GM21825 (cell line): Measurements from ENCODE around the gene BAIAP2.
"Not testable (repeated sequence)": the region's sequence is repeated elsewhere in the genome, so short reads cannot be mapped to it uniquely, and the experiment has no call there.

Experiments
- ATAC-seq: cut with Tn5 transposase; IDR thresholded peaks from one replicate; pipeline ENCODE4 v1.9.1; 2021; ENCODE audit warnings: mild to moderate bottlenecking, moderate library complexity; ENCODE audit not compliant: unreplicated experiment

BAIAP2 gene

GRCh38 chr17:81066072-81066471 lies 31.1 kb downstream of the BAIAP2 start:
- no peak for ATAC-seq

DNA sequence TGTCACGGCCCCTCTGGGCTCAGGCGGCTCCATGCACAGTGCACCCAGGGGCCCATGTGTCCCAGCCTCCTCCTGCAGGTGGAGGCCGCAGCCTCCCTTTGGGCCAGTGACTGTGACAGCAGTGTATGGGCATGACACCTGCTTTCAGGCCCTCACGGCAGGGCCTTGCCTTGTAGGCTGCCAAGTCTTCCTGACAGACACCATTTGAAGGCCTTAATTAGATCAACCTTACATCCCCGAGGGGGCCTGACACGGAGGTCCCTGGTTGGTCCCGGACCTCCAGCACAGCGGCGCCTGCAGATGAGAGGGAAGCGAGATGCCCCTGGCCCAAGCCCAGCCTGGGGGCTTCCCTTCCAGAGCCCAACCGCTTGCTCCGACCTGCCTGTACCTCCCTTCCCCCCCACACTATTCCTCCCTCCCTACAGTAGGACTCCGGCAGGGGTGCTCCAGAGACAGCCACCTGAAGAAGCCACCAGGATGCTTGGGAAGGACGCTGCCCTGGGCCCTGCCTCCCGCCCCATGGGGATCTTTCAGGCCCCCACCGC lies 31.9 kb downstream of the BAIAP2 start:
- ATAC-seq: no peak

DNA sequence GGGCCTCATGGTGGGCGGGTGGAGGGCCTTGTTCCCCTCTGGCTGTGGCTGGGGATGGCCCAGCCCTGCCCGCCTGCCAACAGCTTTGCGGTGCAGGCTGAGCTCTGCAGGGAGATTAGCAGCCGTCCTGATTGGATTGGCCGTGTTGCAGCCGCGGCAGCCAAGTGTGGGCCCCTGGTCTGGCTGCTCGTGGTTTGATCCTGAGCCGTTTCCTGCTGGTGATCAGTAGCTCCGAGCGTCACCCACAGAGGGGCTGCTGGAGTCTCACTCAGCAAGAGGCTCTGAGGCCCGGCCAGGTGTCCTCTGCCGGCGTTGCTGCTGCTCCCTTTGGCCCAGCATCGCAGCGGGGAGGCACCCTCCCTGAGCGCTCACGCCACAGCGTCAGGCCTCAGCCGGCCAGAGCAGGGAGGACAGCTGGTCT lies 32.5 kb downstream of the BAIAP2 start:
- no peak for ATAC-seq

GRCh38 chr17:81068411-81069134 lies 33.6 kb downstream of the BAIAP2 start:
- no peak for ATAC-seq

- no peak for ATAC-seq
Observed at GRCh38 chr17:81069135-81069645, 34.2 kb downstream of the BAIAP2 start.

DNA sequence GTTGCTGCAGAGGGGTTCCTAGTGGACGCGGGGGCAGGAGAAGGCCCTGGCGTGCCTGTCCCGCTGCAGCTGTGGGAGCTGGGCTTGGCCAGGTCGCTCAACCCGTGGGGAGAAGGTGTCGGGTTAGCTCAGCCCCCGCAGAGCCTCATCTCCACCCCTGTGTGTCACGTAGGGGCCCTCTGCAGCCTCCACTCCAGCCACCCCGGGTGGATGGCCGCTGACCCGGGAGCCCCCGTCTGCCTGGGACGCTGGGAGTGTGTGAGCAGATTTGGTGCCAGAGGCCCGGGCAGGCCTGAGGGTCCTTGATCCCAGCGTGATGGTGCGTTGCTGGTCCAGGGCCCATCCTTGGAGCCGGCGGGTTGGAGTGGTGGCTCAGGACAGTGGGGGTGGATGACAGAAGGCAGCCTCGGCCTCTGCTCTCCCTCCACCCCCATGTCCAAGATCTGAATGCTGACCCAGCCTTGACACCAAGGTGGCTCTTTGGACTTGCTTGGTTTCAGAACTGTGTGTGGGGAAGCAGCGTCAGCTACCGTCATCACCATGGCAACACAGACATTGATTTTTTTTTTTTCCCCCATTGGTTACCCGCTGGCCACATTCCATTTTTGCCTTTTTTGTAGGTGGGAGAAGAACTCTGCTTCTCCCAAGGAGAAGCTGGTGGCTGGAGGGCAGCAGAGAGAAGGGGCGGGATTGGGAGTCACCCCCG lies 35.7 kb downstream of the BAIAP2 start:
- no peak for ATAC-seq

- no peak for ATAC-seq
Observed at GRCh38 chr17:81071761-81072741, 37.1 kb downstream of the BAIAP2 start.

DNA sequence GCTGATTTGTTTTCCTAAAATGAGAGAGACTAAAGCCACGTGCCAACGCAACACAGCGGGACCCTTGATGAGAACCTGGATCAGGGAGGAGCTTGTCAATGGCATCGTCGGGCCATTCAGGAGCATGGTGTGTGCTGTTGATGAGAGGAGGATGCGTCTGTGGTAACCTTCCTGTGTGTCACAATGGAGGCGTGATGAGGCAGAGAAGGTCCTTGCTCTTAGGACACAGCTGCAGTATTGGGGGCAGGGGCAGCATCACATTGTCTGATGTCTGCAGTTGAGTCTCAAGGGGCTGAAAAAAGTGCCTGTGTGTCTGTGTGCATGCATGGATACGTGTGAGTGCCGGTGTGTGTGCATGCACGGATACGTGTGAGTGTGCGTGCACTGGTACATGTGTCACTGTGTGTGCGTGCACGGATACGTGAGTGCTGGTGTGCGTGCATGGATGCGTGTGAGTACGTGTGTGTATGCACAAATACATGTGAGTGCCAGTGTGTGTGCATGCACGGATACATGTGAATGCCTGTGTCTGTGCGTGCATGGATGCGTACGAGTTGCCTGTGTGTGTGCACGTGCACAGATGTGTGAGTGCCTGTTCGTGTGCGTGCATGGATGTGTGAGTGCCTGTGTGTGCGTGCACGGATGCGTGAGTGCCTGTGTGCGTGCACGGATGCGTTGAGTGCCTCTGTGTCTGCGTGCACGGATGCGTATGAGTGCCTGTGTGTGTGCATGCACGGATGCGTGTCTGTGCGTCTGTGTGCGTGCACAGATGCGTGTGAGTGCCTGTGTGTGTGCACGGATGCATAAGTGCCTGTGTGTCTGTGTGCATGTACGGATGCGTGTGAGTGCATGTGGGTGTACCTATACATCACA lies 39.3 kb downstream of the BAIAP2 start:
- no peak for ATAC-seq

- ATAC-seq: no peak
Observed at GRCh38 chr17:81074875-81075274, 39.9 kb downstream of the BAIAP2 start.

- no peak for ATAC-seq
Observed at GRCh38 chr17:81075307-81075706, 40.4 kb downstream of the BAIAP2 start.

DNA sequence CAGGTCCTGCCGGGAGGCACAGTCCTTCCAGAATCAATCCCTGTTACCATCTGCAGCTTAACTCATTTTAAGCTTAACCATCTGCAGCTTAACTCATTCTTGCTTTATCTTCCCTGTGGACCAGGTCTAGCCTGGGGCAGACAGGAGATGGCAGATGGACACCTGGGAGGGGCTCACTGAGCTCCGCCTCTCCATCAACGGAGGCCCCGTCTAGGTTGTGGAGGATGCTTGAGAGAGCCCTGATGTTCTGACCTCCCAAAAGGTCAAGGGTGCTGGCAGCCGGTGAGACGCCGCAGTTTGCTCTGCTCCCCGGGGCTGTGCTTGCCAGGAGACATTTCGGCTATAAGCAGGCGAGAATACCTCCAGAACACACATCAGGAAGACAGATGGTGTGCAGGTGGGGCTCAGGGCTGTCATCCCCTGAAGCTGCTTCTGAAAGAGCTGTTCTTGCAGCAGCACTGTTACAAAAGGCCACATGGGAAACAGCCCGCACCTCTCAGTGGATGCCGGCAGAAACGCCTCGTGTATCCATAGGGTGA lies 41.3 kb downstream of the BAIAP2 start:
- ATAC-seq: no peak

- ATAC-seq: not testable (repeated sequence)
Observed at GRCh38 chr17:81078026-81078913, 43.3 kb downstream of the BAIAP2 start.

DNA sequence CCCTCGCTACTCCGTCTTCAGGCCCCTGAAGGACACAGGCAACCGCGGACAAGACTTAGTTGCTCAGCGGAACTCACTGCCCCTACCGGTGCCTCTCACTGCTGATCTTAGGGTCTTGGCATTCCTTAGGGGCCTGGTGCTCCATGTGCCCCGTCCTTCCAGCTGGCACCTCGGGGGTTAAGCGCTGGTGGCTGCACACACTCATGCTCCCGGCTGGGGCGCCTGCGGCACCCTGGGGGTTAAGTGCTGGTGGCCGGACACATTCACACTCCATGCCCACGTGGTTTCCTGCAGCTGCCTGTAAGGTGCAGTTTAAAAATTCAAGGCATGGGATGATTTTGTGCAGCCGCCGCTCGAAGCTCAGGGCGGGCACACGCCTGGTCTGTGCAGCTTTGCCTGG lies 45.1 kb downstream of the BAIAP2 start:
- no peak for ATAC-seq

DNA sequence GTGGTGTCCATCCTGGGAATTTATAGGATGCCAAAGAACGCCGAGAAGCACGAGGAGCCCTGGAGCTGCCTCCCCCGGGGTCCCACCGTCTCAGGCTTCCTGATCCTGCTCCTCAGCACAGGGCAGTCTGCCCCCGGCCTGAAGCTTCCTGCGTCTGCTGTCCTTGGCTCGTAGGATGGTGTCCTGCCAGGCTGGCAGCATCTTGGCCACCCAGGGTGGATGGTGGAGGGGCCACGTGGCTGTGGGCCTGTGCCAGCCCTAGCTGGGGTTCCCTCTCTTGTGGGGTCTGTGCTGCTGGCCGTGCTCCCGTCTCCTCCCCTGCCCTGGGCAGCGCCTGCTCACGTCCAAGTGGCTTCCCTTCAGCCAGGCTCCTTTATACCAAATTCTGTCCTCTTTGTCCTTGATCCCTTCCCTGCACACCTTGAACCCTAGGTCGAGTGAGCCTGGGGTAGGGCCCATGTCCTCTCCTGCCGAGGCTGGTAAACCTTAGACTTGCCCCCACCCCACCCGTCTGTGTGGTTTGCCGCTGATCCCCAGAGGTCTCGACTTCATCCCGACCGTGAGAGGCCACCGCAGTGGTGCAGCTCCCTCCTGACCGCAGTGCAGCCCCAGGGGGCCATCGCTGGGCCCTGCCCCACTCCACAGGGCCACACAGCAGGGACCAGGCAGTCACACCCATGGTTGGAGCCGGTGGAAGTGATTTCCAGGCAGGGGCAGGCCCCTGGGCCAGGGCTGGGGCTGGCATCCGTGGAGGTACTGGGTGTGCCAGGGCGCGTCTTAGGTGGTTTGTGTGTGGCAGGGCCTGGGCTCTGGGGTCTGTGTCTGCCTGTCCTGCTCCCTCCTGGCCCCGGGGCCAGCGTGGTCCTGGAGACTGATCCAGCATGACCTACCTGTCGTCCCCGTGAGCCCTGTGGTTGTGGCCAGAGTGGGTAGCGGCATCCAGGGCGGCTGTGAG lies 46.5 kb downstream of the BAIAP2 start:
- ATAC-seq: no peak

GRCh38 chr17:81082177-81083073 lies 47.5 kb downstream of the BAIAP2 start:
- ATAC-seq: no peak

GRCh38 chr17:81083125-81083765 lies 48.3 kb downstream of the BAIAP2 start:
- ATAC-seq: no peak
